Stimulated activated naive CD4-positive, alpha-beta T cell treated with Interleukin-2 at 50 U/mL for 16 hours (primary cell): ENCODE results near the gene LMO4.

ENCODE experiments used
- DNase-seq: peaks from one replicate; lab custom pipeline; 2025; lab: John Stamatoyannopoulos, UW

Gene LMO4

GRCh38 chr1:87362063-87362833, 33.6 kb downstream of the LMO4 start:
- DNase-seq = no peak

GRCh38 chr1:87362834-87363426, 34.2 kb downstream of the LMO4 start:
- no peak for DNase-seq

GRCh38 chr1:87367549-87367948, 38.9 kb downstream of the LMO4 start:
- DNase-seq = no peak

GRCh38 chr1:87368907-87369306, 40.2 kb downstream of the LMO4 start:
- no peak for DNase-seq

GRCh38 chr1:87369736-87370478, 41.2 kb downstream of the LMO4 start:
- no peak for DNase-seq

- DNase-seq = no peak
These were observed 41.9 kb downstream of the LMO4 start for GRCh38 chr1:87370544-87370943.

- no peak for DNase-seq
These were observed 50.6 kb downstream of the LMO4 start for GRCh38 chr1:87379306-87379705.

- no peak for DNase-seq
These were observed 57.6 kb downstream of the LMO4 start for GRCh38 chr1:87386217-87386790.

- DNase-seq = no peak
These were observed 59.7 kb downstream of the LMO4 start for GRCh38 chr1:87388411-87388810.

GRCh38 chr1:87389011-87389410, 60.3 kb downstream of the LMO4 start:
- no peak for DNase-seq

- DNase-seq = no peak
These were observed 60.9 kb downstream of the LMO4 start for GRCh38 chr1:87389546-87389945.

- no peak for DNase-seq
These were observed 63.8 kb downstream of the LMO4 start for GRCh38 chr1:87392248-87393192.

- no peak for DNase-seq
These were observed 64.9 kb downstream of the LMO4 start for GRCh38 chr1:87393445-87394085.

- DNase-seq = no peak
These were observed 65.8 kb downstream of the LMO4 start for GRCh38 chr1:87394513-87394912.

GRCh38 chr1:87394982-87395381, 66.3 kb downstream of the LMO4 start:
- DNase-seq = no peak
